MM.1S (cell line): Measurements from ENCODE around the gene MTA2.
"Not testable (repeated sequence)": the region's sequence is repeated elsewhere in the genome, so short reads cannot be mapped to it uniquely, and the experiment has no call there.

Experiments
- CTCF ChIP-seq: fragments of 300-600 bp; sonication (generic); IDR thresholded peaks from 2 replicates; pipeline ENCODE4 v1.5.1; 2016; ENCODE audit warnings: antibody characterized with exemption, low read length, mixed read lengths
- EZH2 ChIP-seq: fragments of 300-600 bp; sonication (generic); optimal IDR thresholded peaks from 2 replicates; pipeline ENCODE3; 2017; ENCODE audit warnings: low read depth, mild to moderate bottlenecking, antibody characterized with exemption, low read length, mixed read lengths
- EZH2phosphoT487 ChIP-seq: fragments of 300-600 bp; sonication (generic); IDR thresholded peaks from 2 replicates; pipeline ENCODE4 v1.6.1; 2018; ENCODE audit warnings: antibody characterized with exemption, low read length

- TF ChIP-seq CTCF, EZH2phosphoT487, EZH2: not testable (repeated sequence)
Observed at GRCh38 chr11:62550478-62550877, 51.2 kb downstream of the MTA2 start.
